CD14-positive monocyte (primary cell): Measurements from ENCODE around the gene PPP3CA. TPM values are rescaled to one million over a fixed set of nuclear protein-coding genes. Genes with fewer than 3 reads are reported as not detected.

Experiments used
- DNase-seq, 3 donors: peaks; one replicate each; pipeline ENCODE4 v3.0.0-alpha.2; 2011 to 2022
- H2AFZ ChIP-seq: 2 replicates; pipeline ENCODE4 v1.6.0; 2012; ENCODE audit warnings: mild to moderate bottlenecking, low read depth, low read length, inconsistent platforms; ENCODE audit not compliant: insufficient read depth, poor library complexity, severe bottlenecking
- H3K27ac ChIP-seq, 2 donors: 1 replicate in 1 of 2; 2 replicates in 1 of 2; pipeline ENCODE4 v1.5.1; 2012 to 2013; ENCODE audit warnings: low read length in 2 of 2, control low read depth in 1 of 2, inconsistent platforms in 1 of 2, low read depth in 1 of 2, mild to moderate bottlenecking in 1 of 2
- H3K27me3 ChIP-seq, 2 donors: one replicate each; pipeline versions ENCODE4 v1.6.0 to v1.6.1; 2011 to 2013; ENCODE audit warnings: low read length in 2 of 2; ENCODE audit not compliant: control insufficient read depth in 2 of 2, insufficient read depth in 2 of 2
- H3K36me3 ChIP-seq, 2 donors: replicated peaks in 1 of 2; 1 replicate in 1 of 2; 2 replicates in 1 of 2; pipeline versions ENCODE4 v1.5.1 to v1.6.1; 2012 to 2013; ENCODE audit warnings: low read length in 2 of 2, control low read depth in 1 of 2, inconsistent platforms in 1 of 2, mild to moderate bottlenecking in 1 of 2; ENCODE audit not compliant: insufficient read depth in 2 of 2, control insufficient read depth in 1 of 2
- H3K4me1 ChIP-seq, 2 donors: 1 replicate in 1 of 2; 2 replicates in 1 of 2; pipeline versions ENCODE4 v1.5.1 to v1.6.1; 2012 to 2013; ENCODE audit warnings: low read length in 2 of 2, control low read depth in 1 of 2, inconsistent platforms in 1 of 2, mild to moderate bottlenecking in 1 of 2, moderate library complexity in 1 of 2; ENCODE audit not compliant: insufficient read depth in 2 of 2, control insufficient read depth in 1 of 2
- H3K4me2 ChIP-seq: replicated peaks from 2 replicates; pipeline ENCODE3; 2012; ENCODE audit warnings: low read length, moderate library complexity, mild to moderate bottlenecking; ENCODE audit not compliant: poor library complexity, severe bottlenecking; ENCODE audit errors: extremely low read depth
- H3K4me3 ChIP-seq, 3 experiments: fragments of 200-600 bp in 1 of 3; sonication (generic) in 1 of 3; replicated peaks in 1 of 3; 1 replicate in 2 of 3; 2 replicates in 1 of 3; pipeline ENCODE4 v1.5.1; 2011 to 2013; ENCODE audit warnings: low read length in 3 of 3, mild to moderate bottlenecking in 3 of 3, control low read depth in 2 of 3, low read depth in 2 of 3, inconsistent platforms in 1 of 3, moderate library complexity in 1 of 3
- H3K79me2 ChIP-seq: 2 replicates; pipeline ENCODE4 v1.6.0; 2012; ENCODE audit warnings: mild to moderate bottlenecking, control low read depth, inconsistent platforms, low read length, moderate library complexity; ENCODE audit not compliant: insufficient read depth
- H3K9ac ChIP-seq: 2 replicates; pipeline ENCODE4 v1.6.0; 2017; ENCODE audit warnings: low read length, mild to moderate bottlenecking; ENCODE audit not compliant: insufficient read depth, poor library complexity, severe bottlenecking
- H3K9me3 ChIP-seq, 2 donors: replicated peaks in 1 of 2; 1 replicate in 1 of 2; 2 replicates in 1 of 2; pipeline versions ENCODE4 v1.5.1 to v1.6.1; 2012 to 2013; ENCODE audit warnings: low read length in 2 of 2, control low read depth in 1 of 2; ENCODE audit not compliant: control insufficient read depth in 1 of 2, insufficient read depth in 1 of 2
- H4K20me1 ChIP-seq: 2 replicates; pipeline ENCODE4 v1.6.0; 2012; ENCODE audit warnings: mild to moderate bottlenecking, low read length, control low read depth, moderate library complexity; ENCODE audit not compliant: insufficient read depth
- H3K27ac Mint-ChIP-seq, 7 donors: one replicate each; pipeline ENCODE4 v1.8.0; 2020; ENCODE audit warnings: mild to moderate bottlenecking in 7 of 7, mixed read lengths in 7 of 7, moderate library complexity in 6 of 7, inconsistent platforms in 2 of 7
- H3K27me3 Mint-ChIP-seq, 3 donors: one replicate each; pipeline ENCODE4 v1.8.0; 2021 to 2022; ENCODE audit warnings: low read depth in 3 of 3, mild to moderate bottlenecking in 3 of 3, mixed read lengths in 3 of 3, moderate library complexity in 3 of 3, inconsistent platforms in 1 of 3
- H3K36me3 Mint-ChIP-seq, 2 donors: one replicate each; pipeline ENCODE4 v1.8.0; 2020; ENCODE audit warnings: mixed read lengths in 2 of 2, inconsistent platforms in 1 of 2, mild to moderate bottlenecking in 1 of 2
- H3K4me1 Mint-ChIP-seq: one replicate; pipeline ENCODE4 v1.8.0; 2020; ENCODE audit warnings: mild to moderate bottlenecking, mixed read lengths
- H3K4me3 Mint-ChIP-seq, 2 donors: one replicate each; pipeline ENCODE4 v1.8.0; 2020; ENCODE audit warnings: mild to moderate bottlenecking in 2 of 2, mixed read lengths in 2 of 2, moderate library complexity in 1 of 2
- H3K9me3 Mint-ChIP-seq, 7 donors: one replicate each; pipeline ENCODE4 v1.8.0; 2020 to 2022; ENCODE audit warnings: mixed read lengths in 7 of 7, mild to moderate bottlenecking in 6 of 7, moderate library complexity in 6 of 7, inconsistent platforms in 2 of 7
- CTCF ChIP-seq: fragments of 200-600 bp; IDR thresholded peaks from one replicate; pipeline ENCODE4 v1.8.0; 2022; ENCODE audit warnings: antibody characterized with exemption, mild to moderate bottlenecking
- WGBS: methylation state at CpG from one replicate; pipeline ENCODE4 v1.1.5; 2013; ENCODE audit warnings: missing lambda C conversion rate; ENCODE audit not compliant: insufficient coverage; 5-methylcytosine and 5-hydroxymethylcytosine counted together
- intact Hi-C, 2 donors: fragments of 100-400 bp; cut with micrococcal nuclease; formaldehyde crosslinking; loops; one replicate each; pipeline versions ENCODE4 v1.15.0 to v1.15.1; 2023
- polyA plus RNA-seq, 3 donors: library from polyadenylated mRNA; depleted of rRNA in 1 of 3; unstranded in 2 of 3; stranded (reverse) in 1 of 3; fragments of 300-500 nt in 2 of 3; fragments of >200 nt in 1 of 3; fragmentation: Illumina TruSeq in 2 of 3; gene quantifications; 1 replicate in 2 of 3; 2 replicates in 1 of 3; pipeline ENCODE4 v1.2.3, GENCODE V29; 2012 to 2021

The PPP3CA gene
- polyA plus RNA-seq, 3 donors = 5.1 to 9.7 (median 8.9) TPM

- no peaks in the 10 kb centered on the region for H3K27me3 ChIP-seq
- no peak overlapping the region for H2AFZ ChIP-seq
- H3K4me3 Mint-ChIP-seq = no peak overlapping the region
- no peak for TF ChIP-seq CTCF
- H3K4me3 ChIP-seq = no peak overlapping the region
- no peaks in the 10 kb centered on the region for H3K4me1 ChIP-seq
- no peaks in the 10 kb centered on the region for H3K27me3 Mint-ChIP-seq
- H3K27ac Mint-ChIP-seq = peak overlapping the region in 1 of 7 donors; percentile 68
- no peaks in the 10 kb centered on the region for H3K9me3 ChIP-seq
- H3K9me3 Mint-ChIP-seq = peaks cover 0 to 2% (median 0%) of the 10 kb centered on the region in 7 donors
- H3K36me3 Mint-ChIP-seq = peaks cover 42 to 44% of the 10 kb centered on the region in 2 donors
- no peak overlapping the region for H3K9ac ChIP-seq
- H3K4me2 ChIP-seq = no peak overlapping the region
- H3K36me3 ChIP-seq = peaks cover 11 to 36% of the 10 kb centered on the region in 2 donors
- H3K79me2 ChIP-seq = no peaks in the 10 kb centered on the region
- H3K4me1 Mint-ChIP-seq = peaks cover 7% of the 10 kb centered on the region
- no peak for DNase-seq
- intact Hi-C loops = no loop called here
- no peaks in the 10 kb centered on the region for H4K20me1 ChIP-seq
- 83% methylated on average over 1 of the region's 3 CpGs for WGBS
- H3K27ac ChIP-seq = no peak overlapping the region
These were observed 314.8 kb downstream of the PPP3CA start for GRCh38 chr4:101032541-101032940.

- Mint-ChIP-seq H3K9me3 (peaks cover 0 to 2% (median 0%) of the 10 kb centered on the region in 7 donors), H3K4me1 (peaks cover 7% of the 10 kb centered on the region), H3K27ac (peak overlapping the region in 2 of 7 donors; percentile 54 to 57), H3K27me3 (no peaks in the 10 kb centered on the region), H3K36me3 (peaks cover 40 to 42% of the 10 kb centered on the region in 2 donors), H3K4me3 (no peak overlapping the region)
- Histone ChIP-seq H4K20me1 (no peaks in the 10 kb centered on the region), H3K27me3 (no peaks in the 10 kb centered on the region), H3K4me2 (no peak overlapping the region), H3K79me2 (no peaks in the 10 kb centered on the region), H3K4me1 (no peaks in the 10 kb centered on the region), H3K36me3 (peaks cover 11 to 35% of the 10 kb centered on the region in 2 donors), H3K27ac (no peak overlapping the region), H3K9me3 (no peaks in the 10 kb centered on the region), H3K4me3 (no peak overlapping the region), H2AFZ (no peak overlapping the region), H3K9ac (no peak overlapping the region)
- WGBS = no CpG with 5 or more reads among the region's 5 CpGs
- intact Hi-C loops = no loop called here
- TF ChIP-seq CTCF = no peak
- DNase-seq = no peak
These were observed 315.4 kb downstream of the PPP3CA start for GRCh38 chr4:101031971-101032370.
